SH-SY5Y (cell line): ENCODE data around the gene KBTBD12.

Source experiments
- GATA2 ChIP-seq: IDR thresholded peaks from 2 replicates; pipeline ENCODE4 v1.6.1; 2011; ENCODE audit warnings: mild to moderate bottlenecking, low read depth, low read length
- GATA3 ChIP-seq: IDR thresholded peaks from 2 replicates; pipeline ENCODE4 v1.6.1; 2011; ENCODE audit warnings: low read depth, mild to moderate bottlenecking, low read length, moderate library complexity

DNA sequence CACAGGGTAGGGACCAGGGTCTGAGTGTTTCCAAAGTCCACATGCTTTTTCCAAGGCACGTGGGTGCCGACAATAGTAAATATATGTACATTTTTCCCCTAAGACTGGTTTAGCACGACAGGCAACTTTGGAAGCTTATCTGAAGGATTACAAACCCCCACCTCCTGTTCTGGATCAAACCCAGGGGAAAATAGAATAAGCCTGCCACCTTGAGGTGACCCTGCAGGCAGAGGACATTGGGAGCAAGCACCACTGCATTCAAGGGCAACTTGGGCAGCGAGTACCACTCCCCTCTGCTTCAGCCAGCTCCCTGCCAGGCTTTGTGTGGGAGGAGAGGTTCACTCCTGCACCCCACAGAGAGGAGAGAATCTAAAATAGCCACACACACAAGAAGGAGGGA, 44.8 kb downstream of the KBTBD12 start:
- TF ChIP-seq GATA2 (no peak), GATA3 (no peak)
